ENCODE measurements around the gene SEM1.
"Not testable (repeated sequence)": the region's sequence is repeated elsewhere in the genome, so short reads cannot be mapped to it uniquely, and the experiment has no call there.

SEM1 gene

DNA sequence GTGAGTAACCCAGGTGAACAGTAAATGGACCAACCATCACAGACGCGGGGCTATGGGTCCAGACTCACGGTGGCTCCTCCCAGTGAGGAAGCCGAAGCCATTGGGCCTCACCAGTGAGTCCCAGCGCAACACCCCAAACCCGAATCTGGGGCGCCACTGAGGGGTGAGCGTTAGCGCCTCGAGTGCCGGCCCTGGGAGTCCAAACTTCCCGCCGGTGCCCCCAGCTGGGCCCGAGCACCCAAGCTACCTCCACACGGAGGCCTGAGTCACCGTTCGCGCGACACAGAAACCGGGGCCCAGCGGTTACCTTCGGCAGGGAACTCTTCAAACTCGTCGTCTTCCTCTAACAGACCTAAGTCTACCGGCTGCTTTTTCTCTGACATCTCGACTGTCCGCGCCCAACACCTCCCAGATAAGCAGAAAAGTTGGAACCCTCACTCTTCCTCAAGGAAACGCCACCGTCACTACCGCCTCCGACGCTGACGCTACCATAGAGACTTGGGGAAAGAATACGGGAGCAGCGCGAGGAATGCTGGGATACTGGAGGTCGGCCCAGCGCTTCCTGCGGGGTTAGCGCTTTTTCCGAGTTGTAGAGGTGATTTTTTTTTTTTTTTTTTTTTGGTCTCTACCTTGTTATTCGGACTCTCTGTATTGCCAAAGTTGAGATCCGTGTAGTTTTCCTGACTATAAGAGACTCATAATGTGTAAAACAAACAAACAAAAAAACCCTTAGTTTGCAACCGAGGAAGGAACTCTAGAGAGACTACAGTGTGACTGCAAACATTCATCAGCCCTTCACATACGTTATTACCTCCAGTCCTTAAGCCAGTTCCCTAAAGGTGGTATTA lies at the start of gene SEM1:
Gene SEM1 (minus strand): TSS at position 466 of the 848 bp plus-strand sequence. CDS start 83 bp downstream, at position 383.
- peak; percentile 87 for DNase-seq

DNA sequence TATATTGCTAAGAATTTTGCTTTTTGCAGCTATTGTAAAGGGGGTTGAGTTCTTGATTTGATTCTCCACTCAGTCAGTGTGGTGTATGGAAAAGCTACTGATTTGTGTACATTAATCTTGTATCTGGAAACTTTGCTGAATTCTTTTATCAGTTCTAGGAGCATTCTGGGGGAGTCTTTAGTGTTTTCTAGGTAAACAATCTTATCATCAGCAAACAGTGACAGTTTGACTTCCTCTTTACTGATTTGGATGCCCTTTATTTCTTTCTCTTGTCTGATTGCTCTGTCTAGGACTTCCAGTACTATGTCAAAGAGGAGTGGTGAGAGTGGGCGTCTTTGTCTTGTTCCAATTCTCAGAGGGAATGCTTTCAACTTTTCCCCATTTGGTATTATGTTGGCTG lies 48.2 kb upstream of the SEM1 start:
- DNase-seq = not testable (repeated sequence)

DNA sequence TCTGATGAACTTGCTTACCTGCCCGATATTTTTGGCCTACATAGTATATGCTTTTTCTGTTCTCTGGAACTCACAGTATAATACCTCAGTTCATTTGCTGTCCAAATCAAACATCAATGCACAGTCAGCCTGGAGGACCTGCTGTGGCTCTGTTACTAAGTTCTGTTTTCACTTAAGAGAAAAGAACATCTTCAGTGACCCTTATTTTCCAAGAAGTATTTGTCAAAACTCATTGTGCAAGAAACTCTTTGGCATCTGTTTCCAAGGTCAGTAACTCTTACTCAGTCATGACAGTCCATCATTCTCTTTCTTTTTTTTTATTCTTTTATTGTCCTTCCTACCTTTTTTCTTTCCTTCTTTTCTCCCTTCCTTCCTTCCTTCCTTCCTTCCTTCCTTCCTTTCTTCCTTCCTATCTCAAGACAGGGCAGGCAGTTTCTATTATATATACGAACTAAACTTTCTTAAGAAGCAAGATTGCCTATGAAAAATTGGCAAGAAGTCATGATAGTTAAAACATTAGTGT lies 37.8 kb upstream of the SEM1 start:
- no peak for DNase-seq

DNA sequence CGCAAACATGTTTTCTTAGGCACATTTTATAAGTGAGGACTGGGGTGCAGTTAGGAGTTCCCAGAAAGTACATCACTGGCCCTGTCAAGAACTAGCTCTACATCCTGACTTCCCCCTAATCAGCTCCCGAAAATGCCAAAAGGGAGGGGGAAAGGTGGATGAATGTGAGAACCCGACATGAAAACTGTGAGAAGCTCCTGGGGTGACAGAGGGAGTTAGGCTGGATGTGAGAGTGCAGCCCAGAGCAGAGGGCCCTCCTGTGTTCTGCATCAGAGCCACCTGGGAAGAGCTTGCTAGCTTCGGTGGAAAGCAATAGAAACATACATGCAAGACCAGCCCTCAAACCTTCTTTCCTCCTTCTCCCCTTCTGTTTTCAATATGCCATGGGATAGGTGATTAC lies 30.5 kb upstream of the SEM1 start:
- DNase-seq = no peak

DNA sequence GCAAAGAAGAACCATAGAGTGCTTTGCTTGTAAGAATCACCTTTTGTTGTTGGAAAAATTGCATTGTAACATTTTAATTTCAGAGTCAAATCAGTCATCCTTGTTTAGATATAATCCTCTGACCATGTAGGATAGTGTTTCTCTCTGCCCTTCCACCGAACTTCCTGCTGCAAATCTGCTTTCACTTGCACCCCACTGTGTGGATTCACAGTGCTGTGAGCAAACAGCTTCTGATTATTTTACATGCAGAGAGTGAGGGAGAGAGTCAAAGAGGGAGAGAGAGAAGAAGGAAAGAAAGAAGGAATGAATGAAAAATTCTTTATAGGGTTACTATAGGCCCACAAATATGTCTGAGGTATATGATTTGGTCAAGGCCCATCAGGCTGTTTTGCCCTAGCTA lies 30.0 kb upstream of the SEM1 start:
- no peak for DNase-seq

DNA sequence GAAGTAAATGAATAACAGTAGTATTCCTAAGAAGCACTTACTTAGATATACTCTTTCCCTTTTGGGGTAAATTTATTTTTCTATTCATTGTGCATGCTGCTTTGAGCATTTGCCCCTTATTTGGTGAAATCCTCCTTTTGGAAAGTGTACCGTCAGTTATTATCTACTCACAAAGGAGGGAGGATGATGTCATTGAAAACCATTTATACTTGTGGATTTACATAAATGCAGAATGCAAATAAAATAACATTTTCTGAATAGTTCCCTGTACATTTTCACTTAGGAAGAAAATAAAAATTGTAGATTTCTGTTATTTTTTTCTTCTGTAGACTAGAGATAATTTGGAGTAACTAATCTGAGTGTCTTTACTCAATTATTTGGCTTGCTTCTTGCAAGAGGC lies 29.5 kb upstream of the SEM1 start:
- no peak for DNase-seq

DNA sequence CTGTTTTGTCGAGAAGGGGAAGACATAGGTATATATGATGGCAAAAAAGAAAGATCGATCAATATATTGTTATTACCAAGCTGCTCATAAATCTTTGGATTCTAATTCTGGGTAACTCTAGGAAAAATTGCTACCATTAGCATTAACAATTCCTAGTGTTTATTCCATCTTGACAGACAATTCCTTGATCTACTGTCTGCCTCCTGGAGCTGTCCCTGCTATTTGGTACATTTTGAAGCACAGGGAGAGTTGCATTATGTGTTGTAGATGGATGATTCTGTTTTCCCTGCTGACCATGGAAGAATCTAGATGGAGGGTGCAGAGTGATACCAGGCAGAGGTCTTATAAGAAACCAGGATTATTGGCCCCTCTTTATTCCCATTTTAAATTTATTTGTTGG lies 29.1 kb upstream of the SEM1 start:
- DNase-seq = no peak

DNA sequence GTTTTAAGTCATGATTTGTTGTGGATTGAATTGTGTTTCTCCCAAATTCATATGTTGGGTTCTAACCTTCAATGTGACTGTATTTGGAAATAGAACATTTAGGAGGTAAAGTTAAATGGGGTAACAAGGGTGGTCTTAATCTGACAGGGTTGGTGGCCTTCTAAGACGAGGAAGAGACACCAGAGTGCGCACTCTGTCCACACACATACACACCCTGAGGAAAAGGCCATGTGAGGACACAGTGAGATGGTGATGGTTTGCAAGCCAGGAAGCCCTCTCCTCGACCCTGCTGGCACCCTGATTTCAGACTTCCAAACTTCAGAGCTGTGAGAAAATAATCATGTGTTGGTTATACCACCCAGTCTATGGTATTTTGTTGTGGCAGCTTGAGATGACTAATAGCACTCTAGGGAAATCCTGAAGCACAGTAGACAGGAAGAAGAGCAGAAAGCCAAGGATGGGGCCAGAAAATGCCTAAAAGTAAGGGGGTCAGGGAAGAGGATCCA lies 28.0 kb upstream of the SEM1 start:
- no peak for DNase-seq

DNA sequence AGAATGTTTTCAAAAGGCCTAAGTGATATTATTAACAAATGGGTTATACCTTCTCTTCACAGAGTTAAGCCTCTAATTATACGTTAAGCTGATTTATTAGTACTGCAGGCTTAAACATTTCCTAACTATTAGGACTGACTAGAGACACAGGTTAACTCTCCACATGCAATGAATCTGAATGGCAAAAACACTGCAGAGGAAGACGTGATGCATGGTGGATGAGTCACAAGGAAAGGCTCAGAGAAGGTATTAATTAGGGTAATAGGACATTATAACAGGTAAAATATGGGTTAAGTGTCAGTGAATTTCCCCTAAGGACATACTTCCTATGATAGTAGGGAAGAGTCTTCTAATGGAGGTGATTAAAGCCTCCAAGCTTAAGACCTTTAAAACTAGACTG lies 24.7 kb upstream of the SEM1 start:
- DNase-seq = no peak

DNA sequence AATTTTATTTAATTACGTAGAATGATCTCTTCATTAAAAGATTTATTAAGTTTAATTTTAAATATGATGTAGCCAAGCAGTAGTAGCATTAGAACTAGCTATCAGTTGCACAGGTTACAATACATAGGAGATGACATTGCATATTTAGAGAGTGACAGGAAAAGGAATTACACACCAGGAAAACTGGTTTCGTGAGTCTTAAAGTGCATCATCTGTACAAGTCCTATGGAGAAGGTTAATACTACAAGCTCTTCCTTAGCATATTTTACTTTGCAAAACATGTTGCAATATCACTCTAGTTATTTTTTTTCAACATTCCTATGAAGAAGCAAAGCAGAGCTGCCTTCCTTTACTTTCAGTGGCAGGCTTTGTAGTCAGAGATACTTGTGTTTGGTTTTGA lies 20.2 kb upstream of the SEM1 start:
- no peak for DNase-seq

DNA sequence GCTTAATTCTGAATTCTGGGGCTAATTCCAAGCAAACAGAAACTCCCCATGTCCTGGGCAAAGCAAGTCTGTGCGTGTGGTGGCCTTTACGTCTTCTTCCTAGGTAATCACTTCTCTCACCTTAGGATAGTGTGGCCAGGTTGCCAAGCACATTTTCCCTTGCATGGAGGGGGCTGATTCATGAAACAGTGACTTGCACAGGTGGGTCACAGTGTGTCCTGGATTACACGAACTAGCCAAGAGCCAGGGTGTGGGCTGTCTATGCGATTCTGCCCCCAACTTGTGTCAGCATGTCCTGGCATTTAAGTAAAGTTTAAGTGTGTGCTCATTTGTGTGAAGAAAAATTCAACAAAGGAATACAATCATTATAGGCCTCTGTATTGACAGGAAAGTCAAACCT lies 18.5 kb upstream of the SEM1 start:
- no peak for DNase-seq

DNA sequence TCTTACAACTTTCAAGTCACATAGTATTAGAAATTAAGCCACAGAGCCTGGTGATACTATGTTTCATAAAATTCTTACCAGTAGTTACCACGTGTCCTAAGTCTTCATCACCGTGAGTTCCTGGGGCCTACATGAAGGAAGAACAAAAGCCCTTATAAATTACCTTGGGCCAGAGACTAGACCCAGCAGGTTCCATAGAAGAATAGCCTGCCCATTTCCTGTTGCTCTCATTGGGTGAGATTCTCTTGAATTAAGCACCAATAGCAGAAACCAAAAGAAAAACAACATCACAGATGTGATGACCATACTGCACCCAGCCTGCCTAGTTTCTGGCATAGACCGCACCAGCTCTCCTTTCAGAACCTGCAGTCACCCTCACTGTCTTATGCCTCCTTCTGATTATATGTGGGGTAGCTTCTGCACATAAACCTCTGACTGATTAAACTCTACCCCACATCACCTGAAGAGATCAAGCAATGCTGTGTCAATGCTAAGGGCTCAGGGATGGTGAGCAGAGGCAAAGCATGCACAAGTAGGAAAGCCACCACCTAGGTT lies 18.0 kb upstream of the SEM1 start:
- DNase-seq = no peak

DNA sequence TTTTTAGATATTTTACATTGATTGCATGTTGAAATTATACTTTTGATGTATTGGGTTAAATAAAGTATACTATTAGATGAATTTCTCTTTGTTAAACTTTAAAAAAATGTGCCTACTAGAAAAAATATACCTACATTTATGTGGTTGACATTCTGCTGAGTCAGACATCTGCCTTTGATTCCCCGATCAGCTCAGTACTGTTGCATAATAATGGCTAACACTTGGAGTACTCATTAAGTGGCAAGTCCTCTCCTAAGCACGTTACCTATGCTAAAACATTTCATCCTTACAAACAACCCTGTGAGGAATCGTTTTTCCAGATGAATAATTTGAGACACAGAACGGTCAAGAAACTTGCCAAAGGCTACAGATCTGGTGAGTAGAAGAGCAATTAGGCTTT lies 14.0 kb upstream of the SEM1 start:
- DNase-seq = peak; percentile 62

DNA sequence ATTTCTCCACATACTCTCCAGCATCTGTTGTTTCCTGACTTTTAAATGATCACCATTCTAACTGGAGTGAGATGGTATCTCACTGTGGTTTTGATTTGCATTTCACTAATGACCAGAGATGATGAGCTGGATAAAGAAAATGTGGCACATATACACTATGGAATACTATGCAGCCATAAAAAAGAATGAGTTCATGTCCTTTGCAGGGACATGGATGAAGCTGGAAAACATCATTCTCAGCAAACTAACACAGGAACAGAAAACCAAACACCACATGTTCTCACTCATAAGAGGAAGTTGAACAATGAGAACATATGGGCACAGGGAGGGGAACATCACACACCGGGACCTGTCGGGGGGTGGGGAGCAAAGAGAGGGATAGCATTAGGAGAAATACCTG lies 13.3 kb upstream of the SEM1 start:
- not testable (repeated sequence) for DNase-seq

DNA sequence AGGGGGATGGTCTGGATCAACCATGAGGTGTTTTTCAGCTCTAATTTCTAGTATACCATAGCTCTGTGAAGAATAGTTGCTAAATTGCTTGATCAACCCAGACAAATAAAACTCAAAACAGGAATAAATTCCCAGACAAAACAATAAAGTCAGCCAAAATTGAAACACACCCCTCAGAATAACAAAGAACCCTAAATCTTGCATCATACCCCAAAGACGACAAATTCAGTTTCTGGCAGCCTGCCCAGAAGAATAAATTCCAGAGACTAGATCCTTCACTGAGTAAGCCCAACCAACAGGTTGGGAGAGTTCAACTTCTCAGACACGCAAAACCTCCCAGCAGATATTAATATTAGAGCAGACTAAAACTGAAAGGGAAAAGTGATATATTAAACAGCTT lies 11.2 kb upstream of the SEM1 start:
- no peak for DNase-seq

DNA sequence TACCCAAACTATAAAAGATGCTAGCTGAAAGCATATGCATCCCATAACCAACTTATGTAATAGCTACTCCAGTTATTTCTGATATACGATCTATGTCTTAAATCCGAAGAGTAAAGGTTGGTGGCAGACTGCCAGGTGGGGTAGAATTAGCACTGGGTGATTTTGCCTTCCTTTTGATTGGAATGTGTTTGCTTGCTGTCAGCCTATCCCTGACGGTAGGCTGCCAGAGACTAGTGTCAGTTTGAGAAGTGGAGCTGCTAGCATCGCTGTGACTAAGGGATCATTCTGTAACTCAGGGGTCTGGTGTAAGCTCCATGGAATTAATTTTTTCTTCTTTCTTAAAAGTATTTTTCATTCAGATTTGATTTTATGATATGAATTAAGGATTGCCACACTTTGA lies 9.5 kb upstream of the SEM1 start:
- DNase-seq = peak; percentile 86

DNA sequence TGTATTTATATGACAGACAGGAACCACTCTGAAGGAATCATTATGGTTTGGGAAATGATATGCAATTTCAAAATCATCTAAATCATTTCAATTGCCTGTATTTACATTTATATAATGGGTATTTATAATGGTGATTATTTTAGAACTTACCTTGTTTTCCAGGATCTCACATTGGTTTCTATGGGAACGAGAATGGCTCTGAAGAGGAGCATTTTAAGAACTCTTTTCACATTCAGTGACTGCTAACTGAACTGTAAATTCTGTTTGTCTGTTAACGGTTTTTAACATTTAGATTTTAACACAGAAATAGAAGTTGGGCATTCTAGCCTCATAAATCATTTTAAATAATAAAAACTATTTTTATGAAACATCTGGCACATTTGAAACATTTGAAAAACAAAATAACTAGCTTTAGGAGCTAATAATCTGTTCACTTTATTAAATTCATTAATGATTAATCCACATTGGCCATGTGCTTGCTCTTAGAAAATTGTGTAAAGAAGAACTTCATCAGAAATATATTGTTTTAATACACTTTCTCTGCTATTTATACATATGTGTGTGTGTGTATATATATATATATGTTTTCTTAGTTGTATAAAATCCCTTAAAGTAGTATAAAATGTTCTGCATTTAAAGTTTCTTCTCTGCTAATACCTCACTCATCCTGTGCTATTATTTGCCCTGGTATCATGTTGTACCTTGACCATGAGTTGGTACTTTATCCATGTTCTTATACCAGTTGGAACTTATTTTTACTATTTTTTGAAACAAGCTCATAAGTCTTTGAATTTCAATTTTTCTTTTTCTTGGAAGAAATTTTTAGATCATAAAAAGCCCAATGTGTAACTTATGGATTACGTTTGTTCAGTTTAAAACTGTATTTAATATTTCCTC lies 8.7 kb upstream of the SEM1 start:
- no peak for DNase-seq

DNA sequence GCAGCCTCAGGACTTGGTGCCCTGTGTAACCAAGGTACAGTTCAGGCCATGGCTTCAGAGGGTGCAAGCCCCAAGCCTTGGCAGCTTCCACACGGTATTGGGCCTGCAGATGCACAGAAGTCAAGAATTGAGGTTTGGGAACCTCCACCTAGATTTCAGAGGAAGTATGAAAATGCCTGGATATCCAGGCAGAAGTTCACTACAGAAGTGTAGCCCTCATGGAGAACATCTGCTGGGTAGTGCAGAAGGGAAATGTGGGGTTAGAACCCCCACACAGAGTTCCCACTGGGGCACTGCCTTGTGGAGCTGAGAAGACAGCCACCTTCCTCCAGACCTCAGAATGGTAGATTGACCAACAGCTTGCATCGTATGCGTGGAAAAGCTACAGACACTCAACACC lies 3.4 kb upstream of the SEM1 start:
- no peak for DNase-seq

DNA sequence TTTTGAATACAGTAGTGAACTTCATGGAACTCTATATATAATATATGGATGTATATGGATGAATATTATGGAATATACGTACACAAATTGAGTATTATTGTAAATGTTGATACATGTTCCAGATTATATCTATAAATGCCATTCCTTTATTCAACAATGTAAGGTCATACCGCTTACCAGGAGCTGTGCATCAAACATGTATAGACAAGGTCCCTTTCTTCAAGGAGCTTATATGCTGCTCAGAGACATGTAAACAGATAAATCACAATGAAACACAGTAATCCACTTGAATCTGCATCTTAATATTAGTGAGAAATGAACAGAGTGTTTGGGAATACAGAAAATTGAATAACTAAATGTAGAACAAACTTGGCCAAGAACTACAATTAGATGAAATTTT lies 898 bp upstream of the SEM1 start:
- DNase-seq = no peak

DNA sequence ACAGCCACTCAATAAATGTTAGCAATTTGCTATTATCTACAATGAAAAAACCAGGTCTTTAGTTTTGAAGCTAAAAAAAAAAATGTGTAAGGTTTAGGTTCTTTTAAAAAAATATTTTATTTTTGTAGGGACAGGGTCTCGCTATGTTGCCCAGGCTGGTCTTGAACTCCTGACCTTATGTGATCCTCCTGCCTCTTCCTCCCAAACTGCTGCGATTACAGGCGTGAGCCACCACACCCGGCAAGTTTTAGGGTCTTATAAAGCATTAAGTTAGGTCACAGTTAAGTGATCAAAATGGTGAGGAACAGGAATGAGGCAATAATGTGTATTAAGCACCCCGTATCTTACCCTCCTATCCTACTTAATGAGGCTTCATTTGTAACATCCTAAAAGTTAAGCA lies 774 bp downstream of the SEM1 start:
- no peak for DNase-seq

DNA sequence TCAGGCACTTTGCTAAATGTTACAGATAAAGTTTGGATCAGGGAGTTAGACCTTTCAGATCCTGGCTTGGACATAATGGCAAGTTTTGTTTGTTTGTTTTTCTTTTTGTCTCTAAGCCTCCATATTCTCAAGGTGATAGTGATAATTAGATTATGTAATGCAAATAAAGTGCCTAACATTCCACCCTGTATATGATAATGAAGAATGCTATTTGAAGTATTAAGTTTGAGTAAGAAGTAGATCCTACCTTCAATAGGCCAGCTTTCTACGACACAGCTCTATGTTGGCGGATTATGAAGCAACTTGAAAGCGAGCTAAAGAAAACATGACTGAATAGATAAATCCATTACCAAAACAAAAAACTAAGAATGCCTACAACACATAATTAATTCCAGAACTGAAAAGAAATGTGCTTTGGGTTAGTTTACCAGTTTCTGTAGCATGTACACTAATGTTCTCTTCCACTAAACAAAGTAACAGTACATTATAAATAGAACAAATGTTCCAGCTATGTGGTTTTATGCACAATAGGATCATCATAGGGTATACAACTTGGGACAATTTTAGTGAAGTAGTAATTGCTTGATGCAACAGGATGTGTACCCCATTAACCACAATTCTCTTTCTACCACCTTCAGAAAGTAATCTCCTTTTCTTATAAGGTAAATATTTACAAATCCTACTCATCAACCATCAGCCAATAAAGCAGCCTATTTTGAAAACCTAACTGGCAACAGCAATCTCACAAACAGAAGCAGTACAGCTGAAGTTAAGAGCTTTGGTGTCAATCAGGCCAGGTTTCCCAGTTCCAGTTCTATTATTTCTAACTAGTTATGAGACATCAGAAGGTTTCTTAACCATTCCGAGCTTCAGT lies 1.5 kb downstream of the SEM1 start:
- no peak for DNase-seq

DNA sequence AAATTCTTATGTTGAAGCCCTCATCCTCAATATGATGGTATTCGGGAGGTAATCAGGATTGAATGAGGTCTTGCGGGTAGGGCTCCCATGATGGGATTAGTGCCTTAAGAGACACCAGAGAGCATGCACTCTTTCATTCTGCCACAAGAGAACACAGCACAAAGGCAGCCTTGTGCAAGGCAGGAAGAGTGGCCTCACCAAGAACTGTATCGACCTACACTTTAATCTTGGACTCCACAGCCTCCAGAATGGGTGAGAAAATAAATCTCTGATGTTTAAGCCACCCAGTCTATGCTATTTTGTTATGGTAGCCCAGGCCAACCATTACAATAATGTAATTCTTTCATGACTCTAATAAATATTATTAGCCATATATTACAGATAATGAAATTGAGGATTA lies 8.4 kb downstream of the SEM1 start:
- no peak for DNase-seq
